Activated naive CD8-positive, alpha-beta T cell (primary cell): Measurements from ENCODE around the gene ALDH7A1.

ENCODE experiments used
- H3K27ac Mint-ChIP-seq: one replicate; pipeline ENCODE4 v1.8.0; 2021; ENCODE audit warnings: mixed read lengths
- H3K27me3 Mint-ChIP-seq: one replicate; pipeline ENCODE4 v1.8.0; 2021; ENCODE audit warnings: mixed read lengths
- H3K36me3 Mint-ChIP-seq: one replicate; pipeline ENCODE4 v1.8.0; 2021; ENCODE audit warnings: mixed read lengths
- H3K4me1 Mint-ChIP-seq: one replicate; pipeline ENCODE4 v1.8.0; 2021; ENCODE audit warnings: low read depth, mixed read lengths
- H3K4me3 Mint-ChIP-seq: one replicate; pipeline ENCODE4 v1.8.0; 2021; ENCODE audit warnings: mild to moderate bottlenecking, mixed read lengths
- H3K9me3 Mint-ChIP-seq: one replicate; pipeline ENCODE4 v1.8.0; 2021; ENCODE audit warnings: low read depth, mixed read lengths

ALDH7A1 gene

DNA sequence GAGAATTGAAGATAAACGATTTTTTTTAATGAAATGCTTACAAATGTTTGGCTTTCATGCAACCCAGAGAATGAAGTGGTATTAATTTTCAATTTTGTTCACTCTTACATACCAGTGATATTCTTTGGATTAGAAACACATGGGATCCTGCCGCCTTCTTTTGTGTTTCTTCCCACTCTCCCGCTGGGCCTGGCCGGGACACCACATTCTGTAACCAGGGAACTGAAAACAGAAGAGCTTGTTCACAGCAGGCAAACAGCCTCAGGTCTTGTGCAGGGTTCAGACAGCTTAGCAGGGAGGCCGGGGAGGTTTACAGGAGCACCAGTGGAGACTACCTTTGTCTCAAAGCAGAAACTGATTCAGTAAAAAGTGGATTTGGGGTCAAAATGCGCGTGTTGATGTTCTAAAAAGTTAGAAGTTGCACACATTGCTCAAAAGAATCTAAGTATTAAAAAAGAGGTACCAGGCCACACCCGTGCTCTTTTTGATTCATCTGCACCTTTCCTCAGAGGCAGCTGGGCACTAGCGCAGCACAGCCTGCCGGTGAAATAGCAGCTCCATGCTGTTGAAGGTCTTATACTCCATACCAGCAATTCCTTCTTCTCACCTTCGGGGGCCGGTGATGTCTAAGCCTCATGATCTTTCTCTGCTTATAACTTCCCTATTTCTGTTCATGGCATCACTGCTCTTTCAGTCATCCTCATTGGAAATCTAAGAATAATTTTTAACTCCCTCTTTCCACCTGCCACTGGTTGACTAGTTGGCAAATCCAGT, 104.7 kb downstream of the ALDH7A1 start:
- no peak overlapping the region for H3K27ac Mint-ChIP-seq
- no peak overlapping the region for H3K4me3 Mint-ChIP-seq
- no peaks in the 10 kb centered on the region for H3K4me1 Mint-ChIP-seq
- no peaks in the 10 kb centered on the region for H3K27me3 Mint-ChIP-seq
- H3K9me3 Mint-ChIP-seq = no peaks in the 10 kb centered on the region
- H3K36me3 Mint-ChIP-seq = peaks cover 3% of the 10 kb centered on the region

GRCh38 chr5:126488443-126489065, 106.5 kb downstream of the ALDH7A1 start:
- no peaks in the 10 kb centered on the region for H3K27me3 Mint-ChIP-seq

GRCh38 chr5:126487596-126487995, 107.4 kb downstream of the ALDH7A1 start:
- Mint-ChIP-seq H3K9me3 (no peaks in the 10 kb centered on the region), H3K4me3 (no peak overlapping the region), H3K36me3 (peaks cover 4% of the 10 kb centered on the region)

More at GRCh38 chr5:126488443-126489065, 106.5 kb downstream of the ALDH7A1 start:
- no peaks in the 10 kb centered on the region for H3K9me3 Mint-ChIP-seq
- no peaks in the 10 kb centered on the region for H3K4me1 Mint-ChIP-seq
- no peak overlapping the region for H3K4me3 Mint-ChIP-seq
- H3K27ac Mint-ChIP-seq = no peak overlapping the region
- peaks cover 3% of the 10 kb centered on the region for H3K36me3 Mint-ChIP-seq

GRCh38 chr5:126486332-126486731, 108.7 kb downstream of the ALDH7A1 start:
- H3K4me1 Mint-ChIP-seq = no peaks in the 10 kb centered on the region
- no peaks in the 10 kb centered on the region for H3K27me3 Mint-ChIP-seq
- peaks cover 4% of the 10 kb centered on the region for H3K36me3 Mint-ChIP-seq
- H3K4me3 Mint-ChIP-seq = no peak overlapping the region
- no peaks in the 10 kb centered on the region for H3K9me3 Mint-ChIP-seq
- no peak overlapping the region for H3K27ac Mint-ChIP-seq

More at GRCh38 chr5:126487596-126487995, 107.4 kb downstream of the ALDH7A1 start:
- Mint-ChIP-seq H3K27me3 (no peaks in the 10 kb centered on the region), H3K27ac (no peak overlapping the region), H3K4me1 (no peaks in the 10 kb centered on the region)

GRCh38 chr5:126484253-126484652, 110.8 kb downstream of the ALDH7A1 start:
- no peaks in the 10 kb centered on the region for H3K27me3 Mint-ChIP-seq
- peaks cover 9% of the 10 kb centered on the region for H3K36me3 Mint-ChIP-seq
- no peaks in the 10 kb centered on the region for H3K9me3 Mint-ChIP-seq
- no peak overlapping the region for H3K27ac Mint-ChIP-seq
- H3K4me1 Mint-ChIP-seq = no peaks in the 10 kb centered on the region
- no peak overlapping the region for H3K4me3 Mint-ChIP-seq

- H3K4me3 Mint-ChIP-seq = no peak overlapping the region
- no peak overlapping the region for H3K27ac Mint-ChIP-seq
- H3K4me1 Mint-ChIP-seq = no peaks in the 10 kb centered on the region
- H3K9me3 Mint-ChIP-seq = no peaks in the 10 kb centered on the region
- peaks cover 9% of the 10 kb centered on the region for H3K36me3 Mint-ChIP-seq
- no peaks in the 10 kb centered on the region for H3K27me3 Mint-ChIP-seq
Measured at GRCh38 chr5:126483156-126483555, 111.9 kb downstream of the ALDH7A1 start.

- no peaks in the 10 kb centered on the region for H3K9me3 Mint-ChIP-seq
Measured at GRCh38 chr5:126482591-126482990, 112.4 kb downstream of the ALDH7A1 start.

GRCh38 chr5:126481243-126481642, 113.8 kb downstream of the ALDH7A1 start:
- Mint-ChIP-seq H3K4me1 (no peaks in the 10 kb centered on the region), H3K4me3 (no peak overlapping the region), H3K27ac (no peak overlapping the region), H3K27me3 (no peaks in the 10 kb centered on the region), H3K36me3 (peaks cover 9% of the 10 kb centered on the region), H3K9me3 (no peaks in the 10 kb centered on the region)

More at GRCh38 chr5:126482591-126482990, 112.4 kb downstream of the ALDH7A1 start:
- Mint-ChIP-seq H3K27me3 (no peaks in the 10 kb centered on the region), H3K4me3 (no peak overlapping the region), H3K27ac (no peak overlapping the region), H3K4me1 (no peaks in the 10 kb centered on the region), H3K36me3 (peaks cover 9% of the 10 kb centered on the region)
